Measurements from ENCODE around the gene PDPN.

DNA sequence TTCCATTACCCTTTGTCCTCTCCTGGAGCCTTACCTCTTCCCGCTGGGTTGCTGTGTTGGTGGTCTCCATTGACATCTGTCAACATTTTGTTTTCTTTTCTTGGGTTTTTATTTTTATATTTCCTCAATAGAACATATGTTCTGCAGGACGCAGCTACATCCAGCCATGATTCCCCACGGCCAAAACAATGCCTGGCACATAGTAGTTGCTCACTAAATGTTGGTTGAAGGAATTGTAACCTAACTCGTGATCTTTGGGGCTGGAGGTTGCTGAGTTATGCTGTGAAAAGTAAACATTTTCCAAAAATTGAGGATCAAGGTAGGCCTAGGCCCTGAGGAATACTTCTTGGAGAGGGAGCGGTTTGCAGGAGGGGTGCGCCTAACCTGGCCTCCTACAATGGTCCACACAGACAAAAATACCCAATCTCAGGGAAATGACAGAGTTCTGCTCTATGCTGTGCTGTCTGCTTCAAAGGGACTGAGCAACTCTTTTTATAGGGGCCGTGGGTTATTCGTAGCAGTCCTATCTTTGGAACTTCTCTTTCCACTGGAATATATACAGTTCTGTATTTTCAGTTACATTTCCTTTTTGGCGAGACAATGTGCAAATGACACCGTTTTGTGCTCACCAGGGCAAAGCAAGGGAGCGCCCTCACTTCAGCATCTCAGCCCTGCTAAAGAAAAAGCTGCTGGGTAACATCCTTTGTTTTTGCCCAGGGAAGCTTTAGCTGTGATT, 1.4 kb downstream of the PDPN start:
- TF ChIP-seq POLR2AphosphoS5 (IDR thresholded peaks at IDR 0.05; ENCODE audit: low read depth, low read length), result no peak
- TF ChIP-seq TAF1 (IDR thresholded peaks at IDR 0.05; ENCODE audit: borderline replicate concordance, insufficient read depth, low read length), result no peak
